Body of pancreas (tissue), 4 donors: Measurements from ENCODE around the gene TMPRSS9.

Experiments
- POLR2A ChIP-seq, 3 donors: fragments of 450-650 bp; IDR thresholded peaks; one replicate each; pipeline ENCODE4 v1.6.1; 2016; ENCODE audit warnings: antibody characterized with exemption in 3 of 3, mild to moderate bottlenecking in 2 of 3
- TF ChIP-seq, protein P1 (sequence below), 7 experiments: fragments of 450-650 bp in 4 of 7; fragments of 200-600 bp in 3 of 7; sonication (generic) in 3 of 7; IDR thresholded peaks; one replicate each; pipeline ENCODE4 v1.5.1; 2016 to 2019; ENCODE audit warnings: antibody characterized with exemption in 7 of 7

GRCh38 chr19:2371656-2372055, 11.6 kb downstream of the TMPRSS9 start:
- TF ChIP-seq, protein P1, sequence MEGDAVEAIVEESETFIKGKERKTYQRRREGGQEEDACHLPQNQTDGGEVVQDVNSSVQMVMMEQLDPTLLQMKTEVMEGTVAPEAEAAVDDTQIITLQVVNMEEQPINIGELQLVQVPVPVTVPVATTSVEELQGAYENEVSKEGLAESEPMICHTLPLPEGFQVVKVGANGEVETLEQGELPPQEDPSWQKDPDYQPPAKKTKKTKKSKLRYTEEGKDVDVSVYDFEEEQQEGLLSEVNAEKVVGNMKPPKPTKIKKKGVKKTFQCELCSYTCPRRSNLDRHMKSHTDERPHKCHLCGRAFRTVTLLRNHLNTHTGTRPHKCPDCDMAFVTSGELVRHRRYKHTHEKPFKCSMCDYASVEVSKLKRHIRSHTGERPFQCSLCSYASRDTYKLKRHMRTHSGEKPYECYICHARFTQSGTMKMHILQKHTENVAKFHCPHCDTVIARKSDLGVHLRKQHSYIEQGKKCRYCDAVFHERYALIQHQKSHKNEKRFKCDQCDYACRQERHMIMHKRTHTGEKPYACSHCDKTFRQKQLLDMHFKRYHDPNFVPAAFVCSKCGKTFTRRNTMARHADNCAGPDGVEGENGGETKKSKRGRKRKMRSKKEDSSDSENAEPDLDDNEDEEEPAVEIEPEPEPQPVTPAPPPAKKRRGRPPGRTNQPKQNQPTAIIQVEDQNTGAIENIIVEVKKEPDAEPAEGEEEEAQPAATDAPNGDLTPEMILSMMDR (IDR thresholded peaks at IDR 0.05), result no peak
- no peak for TF ChIP-seq POLR2A (IDR thresholded peaks at IDR 0.05)
